Measurements from ENCODE around the gene VMP1.

GRCh38 chr17:59751955-59752413 is 44.5 kb downstream of the VMP1 start:
- TF ChIP-seq CTCF (IDR thresholded peaks at IDR 0.05) (no peak), POLR2AphosphoS5 (IDR thresholded peaks at IDR 0.05; ENCODE audit: low read depth, low read length) (no peak)
